A673 (cell line): ENCODE results near the gene ZNF799. TPM values are rescaled to one million over a fixed set of nuclear protein-coding genes. Genes with fewer than 3 reads are reported as not detected.

Source experiments
- BruUV-seq: library from RNA; stranded (reverse); fragments of 400-500 nt; replicated peaks from 2 replicates; lab custom pipeline; 2021; lab: Mats Ljungman, UMichigan
- CTCF ChIA-PET: fragments of 300-600 bp; sonication (Branson Sonifier 250); formaldehyde crosslinking; loops from one replicate; lab custom pipeline; 2022; ENCODE audit warnings: antibody characterized with exemption; lab: Charles Lee
- POLR2A ChIA-PET: fragments of 300-600 bp; sonication (Branson Sonifier 250); formaldehyde crosslinking; loops from one replicate; lab custom pipeline; 2022; ENCODE audit warnings: antibody characterized with exemption; ENCODE audit not compliant: low non-redundant PET; lab: Charles Lee
- DNase-seq: peaks from one replicate; pipeline ENCODE4 v3.0.0-alpha.2; 2015; ENCODE audit warnings: low spot score
- H3K27ac ChIP-seq: fragments of 200-600 bp; sonication (generic); 2 replicates; pipeline ENCODE4 v1.5.1; 2016; ENCODE audit warnings: mixed run types, low read depth, mild to moderate bottlenecking, mixed read lengths, antibody characterized with exemption, low read length; ENCODE audit not compliant: poor library complexity, severe bottlenecking
- H3K27me3 ChIP-seq: fragments of 200-600 bp; sonication (generic); replicated peaks from 2 replicates; pipeline ENCODE4 v1.6.1; 2017; ENCODE audit warnings: mixed run types, low read depth, mild to moderate bottlenecking, mixed read lengths, antibody characterized with exemption, low read length; ENCODE audit not compliant: insufficient read depth, poor library complexity
- H3K36me3 ChIP-seq: fragments of 200-600 bp; sonication (generic); 2 replicates; pipeline ENCODE4 v1.6.1; 2016; ENCODE audit warnings: mixed run types, mild to moderate bottlenecking, mixed read lengths, antibody characterized with exemption, low read length; ENCODE audit not compliant: insufficient read depth, poor library complexity, severe bottlenecking
- H3K4me1 ChIP-seq: fragments of 200-600 bp; sonication (generic); 2 replicates; pipeline ENCODE4 v1.6.1; 2017; ENCODE audit warnings: mixed run types, mild to moderate bottlenecking, mixed read lengths, antibody characterized with exemption, low read length; ENCODE audit not compliant: insufficient read depth, poor library complexity, severe bottlenecking
- H3K4me3 ChIP-seq: fragments of 200-600 bp; sonication (generic); 2 replicates; pipeline ENCODE4 v1.5.1; 2016; ENCODE audit warnings: low read depth, mixed run types, mild to moderate bottlenecking, mixed read lengths, low read length; ENCODE audit not compliant: poor library complexity, severe bottlenecking
- H3K9me3 ChIP-seq: fragments of 200-600 bp; sonication (generic); 2 replicates; pipeline ENCODE4 v1.6.1; 2016; ENCODE audit warnings: mixed run types, low read depth, mild to moderate bottlenecking, mixed read lengths, antibody characterized with exemption, low read length; ENCODE audit not compliant: poor library complexity, severe bottlenecking
- EZH2 ChIP-seq: fragments of 200-600 bp; sonication (generic); IDR thresholded peaks from 2 replicates; pipeline ENCODE4 v1.6.1; 2017; ENCODE audit warnings: borderline replicate concordance, low read depth, mild to moderate bottlenecking, mixed read lengths, antibody characterized with exemption, low read length; ENCODE audit not compliant: poor library complexity, severe bottlenecking
- intact Hi-C: fragments of 100-400 bp; cut with micrococcal nuclease; formaldehyde crosslinking; loops from one replicate; pipeline ENCODE4 v1.10.0; 2022; ENCODE audit not compliant: unreplicated experiment
- total RNA-seq: library from RNA; stranded (reverse); gene quantifications from 2 replicates; pipeline ENCODE4 v1.2.3, GENCODE V29; 2021
- TF ChIP-seq, protein P1 (sequence below): fragments of 300-800, 200-600 bp; sonication (generic); conservative IDR thresholded peaks from 2 replicates; pipeline ENCODE4 v1.5.1; 2017; ENCODE audit warnings: low read depth, mild to moderate bottlenecking, antibody characterized with exemption, low read length, moderate library complexity, mixed read lengths

ZNF799 gene
- total RNA-seq, 1 experiment from 2014 or later, result 2.8 TPM

DNA sequence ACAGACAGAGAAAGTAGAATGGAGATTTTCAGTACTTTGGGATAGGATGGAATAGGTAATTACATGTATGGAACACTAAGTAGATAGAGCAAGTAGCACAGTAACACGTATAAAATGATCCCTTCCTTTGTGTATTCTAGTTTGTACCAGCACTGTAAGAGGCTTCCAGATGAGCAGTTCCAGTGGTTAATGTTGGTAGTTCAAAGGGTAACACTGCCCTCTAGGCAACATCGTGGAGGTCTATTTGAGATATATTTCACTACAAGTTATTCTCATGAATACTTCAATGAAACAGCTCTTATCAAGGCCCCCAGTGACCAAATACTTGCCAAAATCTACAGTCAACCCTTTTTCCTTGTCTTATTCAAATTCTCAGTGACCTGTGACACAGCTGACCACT lies 54.2 kb downstream of the ZNF799 start:
- BruUV-seq, result no TSS peak
- Histone ChIP-seq H3K4me3 (no peak overlapping the region), H3K27ac (no peak overlapping the region), H3K27me3 (no peaks in the 10 kb centered on the region), H3K9me3 (peaks cover 43% of the 10 kb centered on the region), H3K36me3 (no peaks in the 10 kb centered on the region), H3K4me1 (no peaks in the 10 kb centered on the region)
- TF ChIP-seq EZH2, result no peak
- TF ChIP-seq, protein P1, sequence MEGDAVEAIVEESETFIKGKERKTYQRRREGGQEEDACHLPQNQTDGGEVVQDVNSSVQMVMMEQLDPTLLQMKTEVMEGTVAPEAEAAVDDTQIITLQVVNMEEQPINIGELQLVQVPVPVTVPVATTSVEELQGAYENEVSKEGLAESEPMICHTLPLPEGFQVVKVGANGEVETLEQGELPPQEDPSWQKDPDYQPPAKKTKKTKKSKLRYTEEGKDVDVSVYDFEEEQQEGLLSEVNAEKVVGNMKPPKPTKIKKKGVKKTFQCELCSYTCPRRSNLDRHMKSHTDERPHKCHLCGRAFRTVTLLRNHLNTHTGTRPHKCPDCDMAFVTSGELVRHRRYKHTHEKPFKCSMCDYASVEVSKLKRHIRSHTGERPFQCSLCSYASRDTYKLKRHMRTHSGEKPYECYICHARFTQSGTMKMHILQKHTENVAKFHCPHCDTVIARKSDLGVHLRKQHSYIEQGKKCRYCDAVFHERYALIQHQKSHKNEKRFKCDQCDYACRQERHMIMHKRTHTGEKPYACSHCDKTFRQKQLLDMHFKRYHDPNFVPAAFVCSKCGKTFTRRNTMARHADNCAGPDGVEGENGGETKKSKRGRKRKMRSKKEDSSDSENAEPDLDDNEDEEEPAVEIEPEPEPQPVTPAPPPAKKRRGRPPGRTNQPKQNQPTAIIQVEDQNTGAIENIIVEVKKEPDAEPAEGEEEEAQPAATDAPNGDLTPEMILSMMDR, result no peak
- intact Hi-C loops, result no loop called here
- ChIA-PET POLR2A (no interaction called here), CTCF (no interaction called here)
- no peak for DNase-seq

DNA sequence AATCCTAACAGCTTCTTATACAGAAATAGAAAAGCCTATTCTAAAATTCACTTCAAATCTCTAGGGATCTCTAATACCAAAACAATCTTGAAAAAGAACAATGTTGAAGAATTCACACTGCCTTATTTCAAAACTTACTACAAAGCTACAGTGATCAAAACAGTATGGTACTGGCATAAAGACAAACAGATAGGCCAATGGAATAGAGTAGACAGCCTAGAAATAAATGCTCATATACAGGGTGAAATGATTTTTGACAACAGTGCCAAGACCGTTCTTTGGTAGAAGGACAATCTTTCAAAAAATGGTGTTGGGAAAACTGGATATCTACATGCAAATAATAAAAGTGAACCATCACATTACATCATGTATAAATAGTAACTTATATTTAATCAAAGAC lies 55.9 kb downstream of the ZNF799 start:
- BruUV-seq, result no TSS peak
- Histone ChIP-seq H3K27me3 (no peaks in the 10 kb centered on the region), H3K36me3 (no peaks in the 10 kb centered on the region), H3K4me1 (no peaks in the 10 kb centered on the region), H3K27ac (no peak overlapping the region), H3K9me3 (peaks cover 40% of the 10 kb centered on the region), H3K4me3 (no peak overlapping the region)
- no peak for DNase-seq
- intact Hi-C loops, result no loop called here
- POLR2A ChIA-PET, result no interaction called here
- TF ChIP-seq, protein P1, result no peak
- TF ChIP-seq EZH2, result no peak
- CTCF ChIA-PET, result no interaction called here

Other genes starting within 250 kb of the ZNF799 start
- 9.1 and 11.1 TPM in 2 replicates for gene ZNF625, start 244.5 kb downstream of the ZNF799 start, total RNA-seq
- 9.6 and 12.2 TPM in 2 replicates for gene ZNF136, start 238.2 kb downstream of the ZNF799 start, total RNA-seq
- gene ZNF44, start 106.4 kb downstream of the ZNF799 start, total RNA-seq, result 2.5 and 4.3 TPM in 2 replicates
- gene ZNF563, start 67.6 kb downstream of the ZNF799 start, total RNA-seq, result 0.15 and 0.26 TPM in 2 replicates
- gene ZNF442, start 35.6 kb downstream of the ZNF799 start, total RNA-seq, result 0.86 and 0.90 TPM in 2 replicates
- 4.3 and 5.2 TPM in 2 replicates for gene ZNF443, start 39.8 kb upstream of the ZNF799 start, total RNA-seq
- 3.6 and 5.1 TPM in 2 replicates for gene ZNF709, start 83.5 kb upstream of the ZNF799 start, total RNA-seq
- 6.3 and 7.9 TPM in 2 replicates for gene ZNF564, start 150.2 kb upstream of the ZNF799 start, total RNA-seq
- 7.7 and 9.5 TPM in 2 replicates for gene ZNF490, start 209.5 kb upstream of the ZNF799 start, total RNA-seq
- gene ZNF791, start 209.6 kb upstream of the ZNF799 start, total RNA-seq, result 22.9 and 26.0 TPM in 2 replicates